HG03520 (cell line): ENCODE measurements around the gene JMJD4.

Experiments used
- ATAC-seq: cut with Tn5 transposase; IDR thresholded peaks from one replicate; pipeline ENCODE4 v1.9.1; 2021; ENCODE audit warnings: mild to moderate bottlenecking, moderate library complexity; ENCODE audit not compliant: unreplicated experiment

JMJD4 gene

DNA sequence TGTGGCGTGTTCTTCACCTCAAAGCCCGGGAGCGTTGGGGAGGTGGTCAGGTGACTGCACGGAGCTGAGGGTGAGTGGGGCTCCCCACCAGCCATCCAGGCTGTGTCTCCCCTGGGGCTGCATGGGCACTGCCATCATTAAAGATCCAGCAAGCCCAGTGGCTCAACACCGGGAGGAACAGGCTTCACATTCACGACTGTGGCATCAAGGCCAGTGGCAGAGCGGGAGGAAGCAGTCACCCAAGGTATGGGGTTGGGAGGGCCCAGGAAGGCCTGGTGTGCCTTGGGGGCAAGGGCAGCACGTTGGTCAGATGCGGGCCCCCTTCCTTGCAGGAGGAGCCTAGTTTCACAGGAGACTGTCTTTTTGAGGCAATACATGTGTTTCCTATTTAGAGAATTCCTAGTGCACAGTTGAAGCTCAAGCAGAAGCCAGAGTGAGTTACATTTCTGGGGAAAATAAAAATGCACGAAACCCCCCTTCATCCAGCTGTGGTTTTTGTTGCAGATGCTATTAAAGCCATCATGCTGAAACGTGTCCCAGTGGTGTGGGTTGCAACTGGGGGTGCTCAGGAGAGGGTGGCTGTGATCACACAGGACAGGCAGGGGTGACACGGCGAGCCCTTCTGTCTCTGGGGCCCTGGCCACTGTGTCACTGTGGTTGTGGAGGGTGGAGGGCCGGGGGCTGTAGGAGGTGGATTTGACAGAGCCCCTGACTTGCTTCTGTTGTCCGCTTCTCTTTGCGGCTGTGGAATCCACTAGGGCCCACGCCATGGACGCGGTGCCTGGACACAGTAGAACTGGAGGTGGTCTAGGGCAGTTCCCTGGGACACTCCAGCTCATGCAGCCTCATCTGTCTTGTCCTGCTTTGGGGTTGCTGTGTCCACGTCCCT is 34.2 kb upstream of the JMJD4 start:
- no peak for ATAC-seq

DNA sequence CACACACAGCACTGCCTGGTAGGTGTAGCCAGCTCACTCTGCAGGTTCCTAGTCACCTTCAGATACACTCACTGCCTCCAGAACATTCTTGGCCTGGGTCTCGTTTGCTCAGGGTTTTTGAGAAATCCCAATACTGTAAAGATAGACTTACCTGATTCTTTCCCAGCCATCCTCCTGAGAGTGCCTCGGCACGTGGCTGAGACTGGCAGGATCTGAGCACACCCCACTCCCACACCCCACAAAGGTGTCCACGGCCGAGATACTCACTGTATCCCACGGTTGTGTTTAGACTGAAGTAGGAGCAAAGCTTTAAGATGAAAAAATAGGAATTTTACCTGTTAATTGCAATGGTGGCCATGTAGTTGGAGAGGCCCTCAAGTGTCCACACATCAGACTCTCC is 33.5 kb upstream of the JMJD4 start:
- no peak for ATAC-seq

GRCh38 chr1:227768125-227768439 is 33.0 kb upstream of the JMJD4 start:
- no peak for ATAC-seq

DNA sequence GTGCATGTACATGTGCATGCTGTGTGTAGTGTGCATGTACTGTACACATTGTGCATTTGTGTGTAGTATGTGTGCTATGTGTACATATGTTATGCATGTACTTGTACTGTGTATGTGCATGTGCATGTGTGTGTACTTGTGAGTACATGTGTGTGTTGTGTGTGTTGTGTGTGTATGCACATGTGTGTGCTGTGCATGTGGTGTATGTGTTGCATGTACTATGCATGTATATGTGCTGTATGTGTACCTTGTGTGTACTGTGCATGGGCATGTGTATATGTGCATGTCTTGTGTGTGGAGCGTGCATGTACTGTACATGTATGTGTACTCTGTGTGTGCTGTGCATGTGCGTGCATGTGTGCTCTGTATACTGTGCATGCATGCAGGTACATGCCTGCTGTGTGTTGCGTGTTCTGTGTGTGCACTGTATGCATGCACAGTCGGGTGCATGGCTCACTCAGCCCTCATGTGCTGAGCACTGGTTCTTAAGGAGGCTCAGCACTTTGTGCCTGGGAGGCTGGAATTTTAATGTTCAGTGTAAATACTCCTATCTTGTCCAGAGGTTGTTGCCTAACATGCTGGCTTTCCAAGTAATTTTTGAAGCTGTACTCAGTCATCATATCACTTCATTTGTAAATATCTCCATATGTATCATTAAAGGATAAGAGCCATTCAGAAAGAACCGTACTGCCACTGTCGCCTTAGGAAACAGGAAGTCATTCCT is 32.5 kb upstream of the JMJD4 start:
- no peak for ATAC-seq

- ATAC-seq, result no peak
Observed at GRCh38 chr1:227766653-227767277, 31.7 kb upstream of the JMJD4 start.

DNA sequence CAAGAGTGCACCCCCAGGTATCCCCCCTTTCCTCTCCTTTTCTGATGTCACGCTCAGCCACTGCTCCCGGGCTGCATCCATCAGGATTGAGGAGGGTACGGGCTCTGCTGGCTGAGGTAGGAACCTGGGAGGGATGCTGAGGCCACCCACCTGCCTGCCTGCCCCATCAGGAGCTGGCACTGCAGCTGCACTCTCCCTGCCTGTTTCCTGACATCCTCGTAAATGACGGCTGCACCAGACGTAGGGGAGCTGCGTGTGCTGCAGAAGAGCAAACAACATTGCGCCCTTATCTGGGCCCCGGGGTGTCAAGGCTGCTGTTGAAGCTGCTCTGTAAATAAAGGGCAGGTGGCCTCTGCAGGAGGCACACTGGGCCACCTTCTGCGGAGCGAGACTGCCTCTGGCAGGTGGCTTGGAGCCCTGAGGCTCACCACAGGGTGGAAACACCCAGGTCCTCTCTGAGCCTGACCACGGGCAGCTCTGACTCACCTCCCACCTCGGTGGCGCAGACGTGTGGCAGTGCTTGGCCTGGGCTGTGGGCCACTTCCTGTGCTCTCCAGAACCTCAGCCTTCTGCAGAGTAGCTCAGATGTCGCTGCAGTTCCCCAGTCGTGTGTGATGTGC is 31.0 kb upstream of the JMJD4 start:
- no peak for ATAC-seq

DNA sequence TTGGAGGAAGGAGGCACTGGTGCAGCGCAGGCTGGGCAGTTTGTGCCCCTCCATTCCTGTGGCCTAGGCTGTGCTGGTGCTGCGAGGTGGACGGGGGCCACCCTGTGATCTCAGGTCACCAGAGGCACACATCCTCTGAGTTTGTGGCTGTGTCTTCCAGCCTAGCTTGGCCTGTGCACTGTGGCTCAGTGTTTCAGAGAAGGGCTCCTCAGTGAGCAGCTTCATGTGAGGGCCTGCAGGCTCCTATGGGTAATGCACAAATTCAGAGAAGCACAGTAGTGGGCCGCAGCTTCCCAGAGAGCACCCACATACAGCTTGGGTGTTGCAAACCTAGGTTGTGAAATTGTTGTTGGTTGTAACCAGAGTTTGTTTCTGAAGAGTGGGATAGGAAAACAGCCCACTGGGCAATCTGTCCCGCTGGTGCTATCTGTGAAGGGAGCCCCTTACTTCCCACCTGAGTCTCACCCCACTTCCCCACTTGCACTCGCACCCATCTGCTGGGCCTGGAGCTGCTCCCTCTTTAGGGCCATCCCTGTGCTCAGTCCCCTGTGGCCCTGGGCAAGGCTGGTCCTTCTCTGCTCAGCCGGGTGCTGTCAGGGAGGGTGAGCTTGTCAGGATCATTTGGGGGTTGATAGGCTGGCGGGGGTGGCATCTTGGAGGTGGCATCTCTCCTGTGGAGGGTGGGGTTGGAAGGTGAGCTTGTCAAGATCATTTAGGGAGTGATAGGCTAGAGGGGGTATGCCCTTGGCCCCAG is 30.3 kb upstream of the JMJD4 start:
- no peak for ATAC-seq

- ATAC-seq, result no peak
Observed at GRCh38 chr1:227764019-227764391, 28.9 kb upstream of the JMJD4 start.

DNA sequence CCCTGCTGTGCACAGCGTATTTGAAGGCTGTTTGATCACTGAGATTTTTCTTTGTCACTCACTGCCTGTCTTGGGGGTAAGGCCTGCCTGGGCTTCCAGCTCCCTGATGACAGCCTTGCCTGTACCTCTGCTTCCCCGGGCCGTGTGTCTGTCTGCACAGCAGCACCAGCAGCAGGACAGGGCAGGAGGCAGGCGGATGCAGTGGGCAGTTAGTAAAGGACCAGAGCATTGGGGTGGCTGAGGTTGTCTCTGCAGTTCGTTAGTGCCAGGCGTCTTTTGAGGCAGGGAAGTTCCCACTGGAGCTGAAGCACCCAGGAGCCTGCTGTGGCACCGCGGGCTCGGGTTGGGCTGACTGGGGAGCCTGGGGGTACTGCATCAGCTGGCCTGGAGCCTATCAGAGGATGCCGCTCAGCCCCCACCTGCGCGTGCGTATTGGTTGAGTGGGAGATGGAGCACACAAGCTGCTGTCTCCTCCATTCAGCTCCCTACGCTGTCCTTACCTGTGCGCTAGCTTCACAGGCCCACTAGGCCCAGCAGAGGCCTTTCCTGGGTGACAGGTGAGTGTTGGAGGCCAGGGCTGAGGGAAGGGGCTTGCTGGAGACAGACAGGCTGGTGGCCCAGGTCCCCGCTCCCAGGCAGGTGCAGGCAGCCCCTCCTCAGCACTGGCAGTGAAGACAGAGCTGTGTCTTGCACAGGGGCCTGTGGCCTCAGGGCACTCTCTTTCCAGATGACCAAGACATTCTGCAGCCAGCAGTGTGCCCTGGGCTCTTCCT is 28.3 kb upstream of the JMJD4 start:
- ATAC-seq, result no peak

- peak; percentile 88 for ATAC-seq
Observed at GRCh38 chr1:227762231-227762911, 27.3 kb upstream of the JMJD4 start.

DNA sequence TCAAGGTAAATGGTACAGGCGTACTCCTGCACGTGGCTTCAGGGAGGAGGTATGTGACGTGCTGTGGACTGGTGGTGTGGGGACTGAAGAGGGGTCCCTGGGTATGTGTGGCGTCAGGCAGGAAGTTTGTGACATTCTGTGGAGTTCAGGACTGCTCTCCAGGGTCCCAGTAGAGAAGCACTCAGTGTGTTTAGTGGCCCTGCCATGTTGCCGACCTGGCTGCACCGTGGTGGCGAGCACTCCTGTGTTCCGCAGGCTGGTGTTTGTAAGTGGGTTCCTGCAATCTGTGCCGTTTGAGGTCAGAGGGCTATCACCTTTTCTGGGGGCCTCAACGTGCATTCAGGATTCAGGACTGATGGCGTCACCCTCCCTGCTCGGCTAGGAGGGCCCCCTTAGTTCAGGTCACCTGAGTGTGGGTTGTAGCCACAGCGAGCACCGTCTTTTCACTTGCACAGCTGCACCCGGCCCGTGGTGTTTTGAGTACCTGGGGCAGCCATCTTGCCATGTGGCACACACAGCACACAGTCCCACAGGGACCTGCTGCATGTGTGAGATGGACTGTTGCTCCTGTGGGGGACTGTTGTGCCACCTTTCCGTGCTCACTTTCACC is 26.6 kb upstream of the JMJD4 start:
- no peak for ATAC-seq

DNA sequence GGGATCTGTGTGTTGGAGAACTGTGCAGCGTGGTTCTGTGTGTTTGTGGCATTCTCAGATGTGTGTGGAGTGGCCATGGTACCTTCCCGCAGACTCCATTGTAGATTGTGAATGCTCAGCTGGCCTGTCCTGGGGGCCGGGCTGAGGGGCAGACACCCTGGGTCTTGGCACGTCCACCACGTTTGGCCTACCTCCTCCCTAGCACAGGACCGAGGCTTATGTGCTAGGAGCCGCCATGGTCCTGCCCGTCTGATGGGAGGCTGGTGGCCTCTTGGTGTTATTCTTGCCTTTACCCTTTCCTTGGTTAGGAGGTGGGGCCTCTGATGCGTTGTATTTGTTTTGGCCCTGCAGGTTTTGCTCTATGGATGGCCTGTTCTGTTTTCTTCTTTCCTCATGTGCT is 25.3 kb upstream of the JMJD4 start:
- ATAC-seq, result no peak

GRCh38 chr1:227759341-227760300 is 24.5 kb upstream of the JMJD4 start:
- ATAC-seq, result no peak

- ATAC-seq, result no peak
Observed at GRCh38 chr1:227758366-227758765, 23.3 kb upstream of the JMJD4 start.

GRCh38 chr1:227757781-227758180 is 22.7 kb upstream of the JMJD4 start:
- no peak for ATAC-seq

DNA sequence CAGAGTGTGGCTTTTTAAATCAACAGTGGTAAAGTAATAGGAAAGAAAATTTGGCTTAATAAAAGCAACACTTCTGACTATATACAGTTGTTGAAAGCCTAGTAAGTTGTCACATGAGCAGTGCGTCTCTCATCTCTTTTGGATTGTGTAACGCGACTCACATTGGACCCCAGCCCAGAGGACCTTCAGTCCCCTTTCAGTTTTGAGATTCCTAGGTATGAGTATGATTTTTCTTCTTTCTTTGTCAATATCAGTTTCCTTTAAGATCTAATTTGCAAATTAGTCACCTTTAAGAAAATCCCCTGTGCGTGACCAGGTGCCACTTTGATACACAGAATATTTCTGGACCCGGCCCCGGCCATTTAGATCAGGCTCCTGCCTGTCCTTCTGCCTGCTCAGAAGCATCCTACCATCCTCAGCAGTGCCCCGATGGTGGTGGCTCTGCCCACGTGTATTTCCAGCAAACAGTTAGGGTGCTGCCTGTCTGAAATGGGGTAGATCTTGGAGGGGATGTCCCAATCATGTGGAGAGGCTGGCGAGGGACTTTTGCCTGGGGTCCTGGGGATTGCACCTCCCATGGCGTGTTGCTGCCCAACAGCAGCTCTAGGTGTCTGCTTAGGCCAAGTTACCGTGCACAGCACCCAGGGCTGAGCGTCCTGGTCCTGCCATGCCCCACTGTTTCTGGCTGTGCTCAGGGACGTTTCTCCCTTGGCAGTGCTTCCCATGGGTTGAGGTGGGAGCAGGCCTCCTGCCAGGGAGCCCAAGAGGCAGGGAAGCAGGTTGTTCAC is 21.3 kb upstream of the JMJD4 start:
- ATAC-seq, result no peak

- ATAC-seq, result no peak
Observed at GRCh38 chr1:227754958-227755357, 19.9 kb upstream of the JMJD4 start.
